HG03103 (cell line): ENCODE data around the gene RFTN1.
A peak's percentile ranks its signal among the peaks of the same experiment; 100 is the strongest.

ENCODE experiments used
- ATAC-seq: cut with Tn5 transposase; IDR thresholded peaks from one replicate; pipeline ENCODE4 v1.9.1; 2021; ENCODE audit warnings: low read depth; ENCODE audit not compliant: unreplicated experiment

RFTN1 gene, protein sequence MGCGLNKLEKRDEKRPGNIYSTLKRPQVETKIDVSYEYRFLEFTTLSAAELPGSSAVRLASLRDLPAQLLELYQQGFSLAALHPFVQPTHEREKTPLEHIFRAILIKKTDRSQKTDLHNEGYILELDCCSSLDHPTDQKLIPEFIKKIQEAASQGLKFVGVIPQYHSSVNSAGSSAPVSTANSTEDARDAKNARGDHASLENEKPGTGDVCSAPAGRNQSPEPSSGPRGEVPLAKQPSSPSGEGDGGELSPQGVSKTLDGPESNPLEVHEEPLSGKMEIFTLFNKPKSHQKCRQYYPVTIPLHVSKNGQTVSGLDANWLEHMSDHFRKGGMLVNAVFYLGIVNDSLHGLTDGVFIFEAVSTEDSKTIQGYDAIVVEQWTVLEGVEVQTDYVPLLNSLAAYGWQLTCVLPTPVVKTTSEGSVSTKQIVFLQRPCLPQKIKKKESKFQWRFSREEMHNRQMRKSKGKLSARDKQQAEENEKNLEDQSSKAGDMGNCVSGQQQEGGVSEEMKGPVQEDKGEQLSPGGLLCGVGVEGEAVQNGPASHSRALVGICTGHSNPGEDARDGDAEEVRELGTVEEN

DNA sequence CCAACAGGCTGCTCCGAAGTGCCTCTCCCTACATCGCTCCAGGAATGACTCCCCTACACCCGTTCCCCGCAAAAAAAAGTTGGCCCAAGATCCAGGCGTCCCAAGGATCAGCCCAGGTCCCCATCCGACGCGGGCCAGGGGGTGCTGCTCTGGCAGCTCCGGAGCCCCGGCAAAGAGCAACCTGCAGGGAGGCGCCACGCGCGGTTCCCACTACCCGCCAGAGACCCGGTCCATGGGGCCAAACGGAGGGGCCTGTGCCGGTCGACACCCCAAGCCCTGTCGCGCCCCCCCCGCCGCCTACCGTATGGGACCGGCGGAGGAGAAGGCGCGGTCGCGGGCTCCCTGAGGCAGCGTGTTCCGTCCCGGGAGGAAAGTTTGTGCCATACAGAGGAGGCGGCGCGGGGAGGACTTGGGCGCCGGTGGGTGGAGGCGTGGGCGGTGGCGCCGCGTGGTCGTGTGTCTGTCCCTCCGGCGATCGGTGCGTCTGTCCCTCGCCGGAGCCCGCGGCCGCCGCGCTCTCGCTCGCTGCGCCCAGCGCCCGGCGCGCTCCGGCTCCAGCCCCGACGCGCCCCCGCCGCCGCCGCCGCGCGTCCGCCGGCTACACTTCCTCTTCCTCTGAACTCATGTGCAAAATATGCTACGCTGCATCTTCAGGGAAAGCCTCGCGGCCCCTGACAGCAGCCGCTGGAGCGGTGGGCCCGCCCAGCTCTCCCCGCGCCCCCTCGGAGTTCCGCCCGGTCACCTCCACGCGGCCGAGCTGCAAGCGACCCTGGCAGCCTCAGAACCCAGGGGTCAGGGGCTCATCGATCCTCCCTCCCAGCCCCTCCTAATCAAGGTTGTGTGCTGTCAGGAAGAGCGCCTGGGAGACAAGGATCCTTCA, at the start of gene RFTN1:
Gene RFTN1 (minus strand): TSS at position 559 of the 880 bp plus-strand sequence. CDS start 19,830 bp downstream, outside the sequence.
- ATAC-seq: no peak

DNA sequence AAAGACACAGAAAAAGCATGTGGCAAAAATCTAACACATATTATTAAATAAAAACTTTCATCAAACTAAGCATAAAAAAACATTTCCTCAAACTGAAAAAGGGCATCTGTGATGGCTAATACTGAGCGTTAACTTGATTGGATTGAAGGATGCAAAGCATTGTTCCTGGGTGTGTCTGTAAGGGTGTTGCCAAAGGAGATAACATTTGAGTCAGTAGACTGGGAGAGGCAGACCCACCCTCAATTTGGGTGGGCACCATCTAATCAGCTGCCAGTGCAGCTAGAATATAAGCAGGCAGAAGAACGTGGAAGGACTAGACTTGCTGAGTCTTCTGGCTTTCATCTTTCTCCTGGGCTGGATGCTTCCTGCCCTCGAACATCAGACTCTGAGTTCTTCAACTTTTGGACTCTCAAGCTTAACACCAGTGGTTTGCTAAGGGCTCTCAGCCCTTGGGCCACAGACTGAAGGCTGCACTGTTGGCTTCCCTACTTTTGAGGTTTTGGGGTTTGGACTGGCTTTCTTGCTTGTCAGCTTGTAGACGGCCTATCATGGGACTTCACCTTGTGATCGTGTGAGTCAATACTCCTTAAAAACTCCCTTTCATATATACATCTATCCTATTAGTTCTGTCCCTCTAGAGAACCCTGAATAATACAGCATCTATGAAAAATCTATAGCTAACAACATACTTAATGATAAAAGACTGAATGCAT, 46.3 kb upstream of the RFTN1 start:
- ATAC-seq: no peak

DNA sequence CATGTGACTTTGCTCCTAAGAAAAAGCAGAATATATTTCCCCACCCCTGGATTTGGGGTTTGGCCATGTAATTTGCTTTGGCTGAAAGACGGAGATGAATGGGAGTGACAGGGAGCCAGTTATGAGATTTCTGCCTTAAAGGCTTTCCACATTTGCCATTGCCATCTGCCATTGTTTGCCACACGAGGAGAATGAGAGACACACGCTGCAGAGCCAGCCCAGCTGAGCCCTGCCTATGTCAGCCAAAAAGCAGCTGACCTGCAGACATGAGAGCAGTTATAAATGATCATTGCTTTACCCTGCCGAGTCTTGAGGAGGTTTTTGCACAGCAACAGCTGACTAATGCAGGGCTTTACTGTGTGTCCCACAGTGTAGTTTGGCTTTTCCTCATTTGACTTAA, 40.6 kb upstream of the RFTN1 start:
- ATAC-seq: no peak

DNA sequence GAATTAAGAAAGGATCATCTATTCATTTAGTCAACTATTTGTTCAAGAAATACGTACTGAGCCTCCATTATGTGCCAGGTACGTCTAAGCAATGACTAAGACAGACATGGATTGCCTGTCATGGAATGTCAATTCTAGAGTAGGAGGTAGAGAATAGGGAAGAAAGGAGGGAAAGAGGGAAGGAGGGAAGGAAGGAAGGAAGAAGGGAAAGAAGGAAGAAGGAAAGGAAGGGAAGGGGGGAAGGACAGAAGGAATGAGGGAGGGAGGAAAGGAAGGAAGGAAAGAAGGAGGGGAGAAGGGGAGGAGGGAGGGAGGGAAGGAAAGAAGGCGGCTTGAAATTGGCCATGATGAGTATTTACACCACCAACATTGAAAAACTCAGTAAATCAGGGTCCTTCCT, 39.3 kb upstream of the RFTN1 start:
- ATAC-seq: no peak

DNA sequence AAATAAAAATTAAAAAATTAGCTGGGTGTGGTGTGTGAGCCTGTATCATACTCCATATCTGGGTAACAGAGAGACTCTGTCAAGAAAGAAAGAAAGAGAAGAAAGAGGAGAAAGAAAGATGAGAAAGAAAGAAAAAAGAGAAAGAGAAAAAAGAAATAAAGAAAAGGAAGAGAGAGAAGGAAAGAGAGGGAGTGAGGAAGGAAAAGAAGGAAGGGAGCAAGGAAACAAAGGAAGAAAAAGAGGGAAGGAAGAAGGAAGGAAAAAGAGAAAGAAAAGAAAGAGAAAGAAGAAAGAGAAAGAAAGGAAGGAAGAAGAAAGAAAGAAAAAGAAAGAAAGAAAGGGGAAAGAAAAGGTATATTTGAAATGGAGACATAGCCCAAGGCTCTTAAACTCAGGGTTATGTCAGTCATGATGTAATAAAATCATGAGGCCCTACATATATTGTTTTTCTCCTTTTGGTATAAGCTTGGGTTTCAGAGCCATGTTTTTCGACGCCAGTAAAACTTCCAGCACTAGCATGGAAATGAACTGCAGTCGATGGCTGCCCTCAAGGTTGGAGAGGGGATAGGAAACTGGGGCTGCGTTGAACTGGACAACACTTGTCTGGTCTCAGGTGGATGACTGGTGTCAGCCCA, 38.0 kb upstream of the RFTN1 start:
- ATAC-seq: no peak

DNA sequence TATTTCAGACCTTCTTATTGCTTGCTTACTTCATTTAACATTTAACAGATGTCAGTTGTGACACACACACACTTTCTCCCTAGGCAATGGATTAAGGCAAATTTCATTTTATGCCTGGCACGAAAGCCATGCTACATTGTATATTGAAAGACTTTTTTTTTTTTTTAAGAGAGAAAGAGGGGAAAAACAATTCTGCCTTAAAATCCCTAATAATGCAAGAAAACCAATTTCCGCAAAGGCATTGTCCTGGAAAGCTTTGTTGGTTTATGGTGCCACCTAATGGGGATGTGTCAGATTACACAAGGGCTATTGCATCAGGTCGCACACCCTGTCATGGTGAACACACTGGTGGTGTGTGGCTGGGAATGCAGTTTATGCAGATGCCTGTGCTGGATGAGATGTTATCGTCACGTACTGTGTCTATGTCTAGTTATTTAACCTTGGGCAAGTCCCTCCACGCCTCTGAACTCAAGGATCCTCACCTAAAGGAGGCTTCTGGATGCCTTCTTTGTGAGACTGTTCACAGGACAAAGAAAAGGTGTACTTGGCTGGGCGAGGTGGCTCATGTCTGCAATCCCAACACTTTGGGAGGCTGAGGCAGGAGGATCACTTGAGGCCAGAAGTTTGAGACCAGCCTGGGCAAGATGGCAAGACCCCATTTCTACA, 37.3 kb upstream of the RFTN1 start:
- peak; percentile 82 for ATAC-seq

DNA sequence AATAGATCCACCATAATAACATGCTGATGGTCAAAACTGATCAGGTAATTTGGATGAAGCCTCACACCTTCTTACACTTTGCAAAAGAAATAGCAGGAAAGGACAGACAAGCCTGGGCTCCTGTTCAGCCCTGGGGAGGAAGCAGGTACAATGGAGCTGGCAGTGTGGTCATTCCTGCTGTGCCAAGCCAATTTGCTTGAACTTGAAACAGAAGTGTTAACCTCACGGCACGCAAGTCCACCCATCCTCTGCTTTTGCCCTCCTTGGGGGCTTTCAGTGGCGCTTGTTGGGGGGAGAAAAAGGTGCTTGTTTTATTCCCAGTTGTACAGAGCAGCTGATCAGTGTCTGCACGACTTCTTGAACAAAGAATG, 36.8 kb upstream of the RFTN1 start:
- no peak for ATAC-seq

DNA sequence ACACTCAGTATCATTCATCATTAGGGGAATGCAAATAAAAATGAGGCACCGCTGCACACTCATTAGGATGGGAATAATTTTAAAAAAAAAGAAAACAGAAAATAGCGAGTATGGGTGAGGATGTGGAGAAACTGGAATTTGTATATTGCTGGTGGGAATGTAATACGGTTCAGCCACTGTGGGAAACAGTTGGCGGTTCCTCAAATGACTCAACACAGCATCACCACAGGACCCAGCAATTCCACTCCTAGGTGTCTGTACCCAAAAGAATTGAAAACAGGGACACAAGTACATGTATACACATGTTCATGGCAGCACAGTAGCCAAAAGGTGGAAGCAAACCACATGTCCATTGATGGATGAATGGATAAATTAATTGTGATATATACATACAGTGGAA, 35.2 kb upstream of the RFTN1 start:
- no peak for ATAC-seq

DNA sequence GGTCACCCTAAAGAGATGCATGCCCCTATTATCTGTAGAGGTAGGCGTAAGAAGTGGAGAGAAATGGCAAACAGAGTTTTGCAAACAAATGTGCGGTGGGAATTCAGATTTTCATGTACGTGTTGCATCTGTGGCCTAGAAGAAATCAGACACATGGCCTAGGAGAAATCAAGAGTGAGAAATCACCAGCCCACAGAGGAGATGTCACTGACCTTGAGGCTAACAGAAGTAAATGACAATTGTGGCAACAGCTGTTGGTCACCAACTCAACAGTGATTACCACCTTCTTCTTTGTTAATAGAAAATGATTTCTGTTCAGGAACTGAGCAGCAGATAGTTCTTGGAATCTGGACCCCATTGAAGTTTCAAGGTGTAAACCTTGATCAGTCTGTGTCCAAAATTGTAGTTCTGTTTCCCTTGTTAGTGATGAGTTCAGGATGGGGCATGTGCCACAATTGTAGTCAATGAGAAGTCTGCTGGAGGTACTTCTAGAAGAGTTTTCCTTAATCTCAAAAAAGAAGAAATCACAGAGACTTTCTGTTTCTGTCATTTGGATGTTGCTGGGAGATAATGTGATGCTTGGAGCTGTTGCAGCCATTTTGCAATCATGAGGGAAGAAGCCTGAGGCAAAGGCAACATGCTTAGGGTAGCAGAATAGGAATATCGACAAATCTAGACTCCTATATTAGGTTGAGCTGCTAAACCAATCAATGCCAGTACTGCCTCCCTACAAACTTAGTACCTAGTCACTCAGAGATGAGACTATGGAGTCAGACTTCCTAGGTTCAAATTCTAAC, 34.3 kb upstream of the RFTN1 start:
- ATAC-seq: no peak

DNA sequence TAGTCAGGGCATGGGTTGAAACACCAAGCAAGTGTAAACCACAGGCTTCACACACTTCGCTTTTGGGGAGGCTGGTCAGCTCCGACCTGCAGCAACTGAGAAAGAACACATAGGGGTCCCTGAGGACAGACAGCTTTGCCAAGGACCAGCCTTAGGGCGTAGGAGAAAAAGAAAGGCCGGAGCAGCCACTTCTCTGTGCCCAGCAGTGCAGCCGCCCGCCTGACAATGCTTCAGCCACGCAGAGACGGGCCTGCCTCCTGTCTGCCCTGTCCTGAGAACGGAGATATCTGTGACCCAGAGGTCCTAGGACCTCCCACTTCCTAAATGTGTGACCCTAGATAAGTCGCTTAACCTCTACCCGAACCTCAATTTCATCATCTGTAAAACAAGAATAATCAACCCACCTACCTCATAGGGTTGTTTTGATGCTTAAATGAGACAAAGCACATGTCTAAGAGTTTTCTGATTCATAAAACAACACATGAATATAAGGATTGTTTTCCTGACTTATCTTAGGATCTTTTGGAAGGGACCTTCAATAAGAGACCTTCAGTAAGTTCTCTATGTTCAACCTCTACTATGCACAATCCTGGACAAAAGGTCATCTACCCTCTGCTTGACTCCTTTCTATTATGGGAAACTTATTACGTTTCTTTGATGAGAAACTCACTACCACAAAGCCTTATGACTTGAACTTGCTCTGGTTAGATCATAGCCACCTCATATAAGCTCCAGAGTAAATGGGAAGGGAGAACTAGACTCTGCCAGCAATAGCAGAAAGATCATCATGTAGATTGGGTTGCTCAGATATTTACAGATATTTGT, 32.9 kb upstream of the RFTN1 start:
- no peak for ATAC-seq

DNA sequence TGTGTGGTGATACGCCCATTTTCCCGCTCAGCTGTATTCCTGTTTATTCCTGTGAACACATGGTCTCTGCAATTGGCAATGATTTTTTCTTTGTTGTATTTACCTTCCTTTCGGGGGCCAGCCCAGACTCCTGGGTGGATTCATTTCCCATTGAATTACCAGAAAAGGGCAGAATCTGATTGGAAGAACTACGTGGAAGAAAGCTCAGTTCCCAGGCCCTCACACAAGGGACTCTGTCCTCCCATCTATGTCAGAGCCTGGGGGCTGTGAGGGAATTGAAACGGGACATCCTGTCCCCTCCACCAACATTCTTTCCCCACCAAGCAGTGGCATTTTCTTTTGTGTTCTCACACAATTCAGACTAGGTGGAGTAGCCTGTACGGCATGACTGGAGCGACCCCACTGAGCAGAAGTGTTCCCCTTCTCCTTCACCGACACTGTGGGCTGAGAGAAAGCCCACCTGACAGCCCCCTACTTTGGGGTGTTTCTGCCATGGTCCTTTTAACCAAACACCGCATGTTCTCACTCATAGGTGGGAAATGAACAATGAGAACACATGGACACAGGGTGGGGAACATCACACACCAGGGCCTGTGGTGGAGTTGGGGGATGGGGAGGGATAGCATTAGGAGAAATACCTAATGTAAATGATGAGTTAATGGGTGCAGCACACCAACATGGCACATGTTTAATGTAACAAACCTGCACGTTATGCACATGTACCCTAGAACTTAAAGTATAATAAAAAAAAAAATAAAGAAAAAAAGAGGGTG, 32.1 kb upstream of the RFTN1 start:
- ATAC-seq: no peak

DNA sequence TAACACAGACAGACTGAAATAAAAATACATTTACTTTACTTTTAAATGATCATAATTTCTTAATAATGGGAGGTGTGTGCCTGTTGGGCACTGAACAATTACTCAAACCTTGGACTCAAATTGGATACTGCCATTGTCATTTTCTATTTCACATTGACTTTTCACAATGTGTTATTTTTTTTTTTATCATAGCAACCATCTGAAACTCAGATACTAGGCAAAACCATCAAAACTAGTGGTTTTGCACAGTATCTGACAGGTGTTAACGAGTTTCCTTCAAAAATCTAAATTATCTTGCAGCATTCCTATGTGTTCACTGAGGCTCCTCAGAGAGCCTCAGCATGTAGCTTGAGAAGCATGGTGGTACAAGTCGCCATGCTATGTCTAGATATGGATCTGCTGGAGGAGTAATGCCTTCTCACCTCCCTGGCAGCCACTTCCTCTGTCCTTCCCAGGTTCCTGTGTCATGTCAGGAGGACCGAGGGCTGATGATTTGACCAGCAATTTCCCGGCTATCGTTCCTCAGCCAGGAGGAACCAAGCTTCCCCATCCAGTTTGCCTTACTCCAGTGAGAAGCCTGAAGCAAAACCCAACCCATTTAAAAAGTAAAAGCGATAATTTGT, 29.9 kb upstream of the RFTN1 start:
- ATAC-seq: no peak

DNA sequence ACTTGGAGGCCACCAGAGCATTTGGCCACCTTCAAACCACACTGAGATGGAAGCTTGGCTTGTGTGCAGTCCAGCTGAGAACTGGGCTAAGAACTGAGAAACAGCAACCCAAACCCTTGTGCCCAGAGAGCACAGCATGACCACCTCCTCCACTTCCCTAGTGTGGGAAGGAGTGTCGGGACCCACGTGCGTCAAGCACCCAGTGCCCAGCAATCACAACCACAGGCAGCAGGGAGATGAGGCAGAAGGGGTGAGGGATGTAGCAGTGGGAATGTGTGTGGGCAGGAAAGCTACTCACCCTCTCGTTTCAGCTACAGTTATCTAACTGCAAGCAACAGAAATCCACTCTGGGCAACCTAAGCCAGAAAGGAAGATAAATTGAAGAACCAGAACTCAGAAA, 25.0 kb upstream of the RFTN1 start:
- ATAC-seq: no peak

DNA sequence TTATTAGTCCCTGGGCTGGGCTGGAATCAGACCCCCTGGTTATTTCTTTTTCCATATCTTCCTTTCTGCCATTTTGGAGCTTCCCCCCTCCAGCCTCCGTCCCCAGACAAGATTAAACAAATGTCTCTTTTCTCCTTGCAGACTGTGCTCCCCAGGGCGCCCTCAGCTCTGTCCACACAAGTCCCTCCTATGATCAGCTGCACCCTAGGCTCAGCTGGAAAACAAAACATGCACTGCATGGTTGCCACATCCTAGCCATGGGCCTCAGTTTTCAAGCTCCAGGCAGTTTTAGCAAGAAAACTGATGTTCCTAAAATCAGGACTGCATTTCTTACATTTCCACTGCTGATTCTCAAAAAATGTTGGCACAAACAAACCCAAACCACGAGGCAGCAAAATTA, 23.5 kb upstream of the RFTN1 start:
- ATAC-seq: no peak

DNA sequence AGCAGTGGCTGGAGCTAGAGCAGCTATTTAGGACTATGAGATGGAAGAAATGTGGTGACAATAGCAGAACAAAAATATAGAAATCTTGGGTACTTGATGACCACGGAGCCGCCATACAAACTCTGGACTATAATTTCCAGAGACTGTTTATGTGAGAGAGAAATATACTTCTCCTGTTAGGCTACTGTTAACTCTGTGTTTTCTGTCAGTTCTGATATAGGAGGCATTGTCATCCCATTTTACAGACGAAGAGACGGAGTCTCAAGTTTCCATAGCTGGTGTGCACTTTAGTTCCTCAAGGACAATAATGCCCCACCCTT, 22.8 kb upstream of the RFTN1 start:
- ATAC-seq: no peak

DNA sequence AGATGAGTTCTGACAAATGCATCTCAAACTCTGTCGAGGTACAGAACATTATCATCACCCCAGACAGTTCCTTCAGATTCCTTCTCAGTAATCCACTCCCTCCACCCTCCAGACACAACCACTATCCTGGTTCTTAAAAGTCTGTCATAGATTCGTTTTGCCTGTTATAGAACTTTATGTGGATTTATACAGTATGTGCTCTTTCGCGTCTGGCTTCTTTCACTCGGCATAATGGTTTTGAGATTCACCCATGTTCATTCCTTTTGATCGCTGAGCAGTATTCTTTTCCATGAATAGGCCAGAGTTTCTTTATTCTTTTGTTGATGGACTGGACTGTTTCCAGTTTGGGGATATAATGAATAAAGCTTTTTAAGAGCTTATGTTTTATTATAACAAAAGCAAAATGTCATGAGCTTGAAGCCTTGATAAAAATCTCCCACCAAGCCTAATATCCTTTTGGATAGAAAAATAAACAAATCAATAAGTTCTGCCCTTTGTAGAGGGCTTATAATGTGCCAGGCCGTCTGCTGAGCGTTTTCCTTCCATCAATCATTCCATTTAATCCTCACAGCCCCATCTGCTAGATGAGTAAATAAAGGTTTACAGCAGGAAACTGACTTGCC, 21.3 kb upstream of the RFTN1 start:
- ATAC-seq: no peak
